Frontal cortex (tissue), 4 donors: ENCODE measurements around the gene NHSL2. TPM values are rescaled to one million over a fixed set of nuclear protein-coding genes. Genes with fewer than 3 reads are reported as not detected.
"Not testable (repeated sequence)": the region's sequence is repeated elsewhere in the genome, so short reads cannot be mapped to it uniquely, and the experiment has no call there.

Source experiments
- DNase-seq, 2 donors: peaks; one replicate each; pipeline ENCODE4 v3.0.0; 2012; ENCODE audit warnings: low spot score in 2 of 2
- FAIRE-seq: peaks from 2 replicates; lab custom pipeline; 2012; peaks lifted over from hg19 to GRCh38; lab: Jason Lieb, UNC
- total RNA-seq: library from RNA; depleted of rRNA; stranded (reverse); fragments of >200 nt; gene quantifications from one replicate; pipeline ENCODE4 v1.2.3, GENCODE V29; 2014
- donor health status: control.
- donor health status: control.
- donor health status: control.

NHSL2 gene
- total RNA-seq, 1 donor from 2014 or later = 0.82 TPM

DNA sequence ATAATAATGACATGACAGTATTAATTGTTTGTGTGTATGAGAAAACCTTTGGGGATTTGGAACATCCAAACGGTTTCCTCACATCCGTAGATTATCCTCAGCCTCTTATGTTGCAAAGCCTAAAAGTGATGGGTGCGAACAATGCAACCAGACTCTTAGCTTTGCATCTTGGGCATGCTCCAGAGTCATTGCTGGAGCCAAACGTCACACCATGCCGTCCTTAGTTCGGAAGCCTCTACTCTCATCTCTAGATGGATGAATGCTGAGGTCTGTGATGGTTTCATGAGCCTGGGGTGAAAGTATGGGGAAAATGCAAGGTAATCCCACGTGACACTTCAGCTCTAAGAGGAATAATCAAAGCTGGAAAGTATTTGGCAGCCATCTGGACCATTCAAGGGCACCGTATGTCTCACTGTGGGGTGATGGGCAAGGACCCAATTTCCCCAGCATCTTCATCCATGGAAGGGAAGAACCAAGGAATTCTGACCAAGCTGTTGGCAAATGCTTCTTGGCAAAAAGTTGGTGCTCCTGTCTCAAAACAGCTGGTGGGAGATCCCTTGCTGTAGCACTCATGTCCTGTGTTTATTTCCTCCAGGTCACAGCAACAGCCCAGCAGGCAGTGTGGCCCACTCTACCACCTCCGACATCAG, 227.3 kb downstream of the NHSL2 start:
- no peak for FAIRE-seq
- DNase-seq = no peak

DNA sequence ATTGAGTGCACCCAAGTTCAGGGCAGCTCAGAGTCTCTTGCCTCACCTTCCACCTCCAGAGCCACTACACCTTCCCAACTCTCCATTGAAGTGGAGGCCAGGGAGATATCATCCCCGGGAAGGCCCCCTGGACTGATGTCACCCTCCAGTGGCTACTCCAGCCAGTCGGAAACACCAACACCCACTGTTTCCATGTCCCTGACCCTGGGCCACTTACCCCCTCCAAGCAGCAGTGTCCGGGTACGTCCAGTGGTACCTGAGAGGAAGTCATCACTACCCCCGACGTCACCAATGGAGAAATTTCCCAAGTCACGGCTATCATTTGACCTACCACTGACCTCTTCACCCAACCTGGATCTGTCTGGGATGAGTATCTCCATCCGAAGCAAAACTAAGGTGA, 228.9 kb downstream of the NHSL2 start:
- DNase-seq = no peak
- FAIRE-seq = no peak

DNA sequence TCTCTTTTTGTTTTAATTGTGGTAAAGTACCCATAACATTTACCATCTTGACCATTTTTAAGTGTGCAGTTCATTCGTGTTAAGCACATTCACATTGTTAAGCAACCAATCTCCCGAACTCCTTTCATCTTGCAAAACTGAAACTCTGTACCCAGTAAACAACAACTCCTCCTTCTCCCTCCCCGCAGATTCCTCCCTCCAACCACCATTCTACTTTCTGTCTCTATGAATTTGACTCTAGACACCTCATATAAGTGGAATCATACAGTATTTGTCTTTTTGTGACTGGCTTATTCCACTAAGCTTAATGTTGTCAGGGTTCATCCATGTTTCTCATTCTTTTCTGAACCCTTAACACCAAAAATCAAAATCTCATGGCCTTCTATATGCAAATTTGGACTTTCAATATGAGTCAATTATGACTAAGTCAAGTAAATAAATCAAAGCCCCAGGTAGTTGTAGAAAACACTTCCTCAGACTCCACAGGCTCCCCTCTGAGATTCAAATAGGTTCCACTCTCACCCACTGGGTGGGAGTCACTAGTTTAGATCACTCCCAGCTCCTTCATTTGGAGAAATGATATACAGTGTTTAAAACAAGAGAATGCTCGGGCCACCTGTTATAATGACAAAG, 230.8 kb downstream of the NHSL2 start:
- FAIRE-seq = no peak

DNA sequence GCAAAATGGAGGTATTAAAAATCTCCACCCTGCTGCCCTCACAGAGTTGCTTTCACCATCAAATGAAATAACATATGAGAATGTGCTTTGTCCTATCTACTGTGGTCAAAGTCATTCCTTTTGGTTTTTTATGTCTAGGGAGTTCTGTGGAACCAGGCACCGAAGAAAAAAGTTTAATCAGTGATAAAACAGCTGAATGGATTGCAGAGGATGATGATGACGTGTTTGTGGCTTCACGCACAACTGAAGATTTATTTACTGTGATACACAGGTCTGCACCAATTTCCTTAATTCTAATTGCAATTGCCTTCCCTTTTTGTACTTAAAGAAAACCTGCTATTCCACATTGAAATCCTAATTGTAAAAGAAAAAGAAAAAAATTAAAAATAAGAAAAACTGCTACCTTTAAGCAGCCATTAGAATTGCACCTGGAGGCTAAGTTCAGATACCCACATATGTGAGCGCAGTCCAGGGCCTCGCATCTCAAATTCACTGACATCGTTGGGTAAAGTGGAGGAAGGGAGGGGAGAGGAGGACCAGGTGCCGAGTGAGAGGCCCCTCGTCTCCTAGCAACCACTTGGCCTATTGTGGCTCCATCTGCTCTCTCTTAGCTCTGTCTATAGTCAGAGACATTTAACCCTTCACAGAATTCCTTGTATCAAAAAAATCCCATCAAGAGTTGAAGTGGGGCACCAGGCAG, 231.6 kb downstream of the NHSL2 start:
- FAIRE-seq (no peak), DNase-seq (no peak)

More for the DNA sequence above, 230.8 kb downstream of the NHSL2 start:
- DNase-seq = no peak

DNA sequence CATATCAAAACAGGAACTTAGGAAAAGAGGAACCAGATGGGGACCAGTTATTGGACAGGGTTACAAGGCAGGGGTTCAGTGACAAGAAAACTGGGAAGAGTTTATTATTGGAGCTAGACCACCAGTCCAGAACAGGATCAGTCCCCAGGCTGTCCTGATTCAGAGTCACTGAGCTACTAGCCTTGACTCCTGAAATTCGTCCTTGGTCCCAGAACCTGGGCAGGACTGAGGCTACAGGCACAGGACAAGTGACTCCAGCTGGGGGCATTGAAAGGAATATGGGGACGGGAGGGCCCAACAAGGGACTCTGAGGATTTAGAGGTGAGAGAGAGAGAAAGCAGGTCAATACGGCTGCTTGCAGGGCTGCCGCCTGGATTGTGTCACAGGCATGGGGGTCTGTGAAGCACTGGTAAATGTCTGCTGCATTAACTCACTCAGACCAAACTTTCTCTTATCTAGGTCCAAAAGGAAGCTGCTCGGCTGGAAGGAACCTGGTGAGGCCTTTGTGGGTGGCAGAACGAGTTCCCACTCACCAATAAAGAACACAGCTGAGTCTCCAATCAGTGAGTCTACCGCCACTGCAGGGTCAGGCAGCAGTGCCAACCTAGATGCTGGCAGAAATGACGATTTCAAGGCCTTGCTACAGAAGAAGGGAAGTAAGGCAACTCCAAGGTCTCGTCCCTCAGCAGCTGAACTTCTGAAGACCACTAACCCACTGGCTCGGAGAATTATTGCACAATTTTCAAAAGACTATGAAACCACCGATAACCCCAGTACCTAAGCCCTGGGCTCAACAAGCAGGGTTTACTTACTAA, 232.4 kb downstream of the NHSL2 start:
- no peak for DNase-seq
- no peak for FAIRE-seq

DNA sequence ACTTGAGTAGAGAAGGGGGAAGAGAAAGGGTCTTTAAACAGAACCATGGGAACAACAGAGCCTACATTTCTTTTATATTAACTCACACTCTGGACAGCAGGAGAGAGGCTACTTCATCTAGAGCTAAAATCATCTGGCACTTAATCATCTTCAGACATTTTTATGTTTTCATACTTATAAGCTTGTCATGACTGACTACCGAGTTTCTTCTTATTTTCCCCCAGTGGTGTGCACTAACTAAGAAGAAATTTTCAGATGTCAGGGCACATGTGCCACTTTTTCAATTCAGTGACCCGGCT, 232.9 kb downstream of the NHSL2 start:
- no peak for FAIRE-seq
- no peak for DNase-seq

DNA sequence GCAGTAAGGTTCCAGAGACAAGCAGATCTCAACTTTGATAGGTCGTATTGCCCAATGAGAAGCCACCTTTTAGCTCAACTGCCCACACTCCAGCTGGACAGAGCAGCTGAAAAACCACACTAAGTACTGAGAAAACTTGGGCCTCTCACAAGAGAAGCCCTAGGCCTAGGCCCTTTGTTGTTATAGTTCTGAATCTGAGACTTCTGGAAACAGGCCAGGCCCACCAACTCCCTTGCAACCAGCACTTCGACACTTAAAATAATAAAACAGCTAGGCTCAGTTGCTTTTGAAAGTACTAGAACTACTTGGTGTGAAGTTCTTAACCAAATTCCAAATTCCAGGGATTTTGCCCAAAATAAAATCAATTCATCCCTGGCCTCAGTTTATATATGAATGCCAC, 234.5 kb downstream of the NHSL2 start:
- DNase-seq = no peak
- no peak for FAIRE-seq

DNA sequence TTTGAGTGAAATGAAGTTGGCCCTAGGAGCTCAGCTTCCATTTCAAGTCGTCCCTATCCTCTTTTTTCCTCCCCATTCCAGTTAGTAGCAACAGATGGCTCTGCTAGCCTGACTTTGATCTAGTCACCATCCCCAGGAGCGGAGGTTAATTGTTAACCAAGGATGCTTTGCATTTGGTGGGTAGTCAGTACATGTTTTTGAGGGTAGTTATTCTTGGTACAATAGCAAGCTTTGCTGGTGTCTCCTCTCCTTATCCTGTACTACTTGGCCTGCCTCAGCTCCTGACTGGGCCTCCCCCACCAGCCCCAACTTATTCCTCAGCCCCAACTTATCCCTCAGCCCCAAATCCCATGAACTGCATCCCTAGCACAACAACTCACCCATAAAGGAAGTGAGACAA, 235.9 kb downstream of the NHSL2 start:
- no peak for FAIRE-seq
- DNase-seq = no peak

DNA sequence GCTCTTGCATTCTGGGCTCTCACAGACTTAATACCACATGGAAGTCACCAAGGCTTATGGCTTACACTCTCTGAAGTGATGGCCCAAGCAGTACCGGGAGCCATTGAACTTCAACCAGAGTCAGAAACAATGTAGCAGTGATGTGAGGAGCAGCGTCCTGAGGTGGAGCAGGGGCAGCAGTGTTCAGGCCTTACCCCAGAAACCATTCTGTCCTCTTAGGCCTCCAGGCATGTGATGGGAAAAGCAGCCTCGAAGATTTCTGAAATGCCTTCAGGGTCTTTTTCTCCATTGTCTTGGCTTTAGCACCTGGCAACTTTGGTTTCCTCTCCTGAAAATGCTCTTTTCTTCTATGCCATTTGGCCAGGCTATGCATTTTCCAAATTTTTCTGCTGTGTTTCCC, 248.1 kb downstream of the NHSL2 start:
- FAIRE-seq = no peak
- DNase-seq = no peak

DNA sequence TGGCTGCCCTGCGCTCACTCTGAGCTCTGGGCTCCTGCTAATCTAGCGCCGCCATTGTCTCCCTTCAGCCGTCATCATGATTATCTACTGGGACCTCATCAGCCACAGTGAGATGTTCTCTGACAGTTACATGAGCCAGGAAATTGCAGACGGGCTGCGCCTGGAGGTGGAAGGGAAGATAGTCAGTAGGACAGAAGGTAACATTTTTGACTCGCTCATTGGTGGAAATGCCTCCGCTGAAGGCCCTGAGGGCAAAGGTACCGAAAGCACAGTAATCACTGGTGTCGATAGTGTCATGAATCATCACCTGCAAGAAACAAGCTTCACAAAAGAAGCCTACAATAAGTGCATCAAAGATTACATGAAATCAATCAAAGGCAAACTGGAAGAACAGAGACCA, 249.1 kb downstream of the NHSL2 start:
- no peak for FAIRE-seq
- DNase-seq = no peak

DNA sequence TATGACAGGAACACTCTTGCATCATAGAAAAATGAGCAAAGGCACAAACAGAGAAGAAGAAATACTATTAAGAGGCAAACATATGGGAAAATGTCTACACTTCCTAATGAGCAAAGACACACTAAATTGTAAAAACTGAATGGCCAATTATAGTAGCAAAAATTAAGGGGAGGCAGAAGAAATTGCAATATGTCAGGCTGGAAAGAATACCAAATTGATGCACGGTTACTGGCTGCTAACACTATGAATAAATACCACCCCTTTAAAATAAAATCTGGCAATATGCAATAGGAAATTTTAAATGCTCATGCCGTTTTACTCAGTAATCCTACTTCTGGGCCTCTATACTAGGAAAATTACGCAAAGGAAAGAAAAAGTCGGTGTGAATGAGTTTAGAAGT, 254.9 kb downstream of the NHSL2 start:
- FAIRE-seq (no peak), DNase-seq (no peak)

DNA sequence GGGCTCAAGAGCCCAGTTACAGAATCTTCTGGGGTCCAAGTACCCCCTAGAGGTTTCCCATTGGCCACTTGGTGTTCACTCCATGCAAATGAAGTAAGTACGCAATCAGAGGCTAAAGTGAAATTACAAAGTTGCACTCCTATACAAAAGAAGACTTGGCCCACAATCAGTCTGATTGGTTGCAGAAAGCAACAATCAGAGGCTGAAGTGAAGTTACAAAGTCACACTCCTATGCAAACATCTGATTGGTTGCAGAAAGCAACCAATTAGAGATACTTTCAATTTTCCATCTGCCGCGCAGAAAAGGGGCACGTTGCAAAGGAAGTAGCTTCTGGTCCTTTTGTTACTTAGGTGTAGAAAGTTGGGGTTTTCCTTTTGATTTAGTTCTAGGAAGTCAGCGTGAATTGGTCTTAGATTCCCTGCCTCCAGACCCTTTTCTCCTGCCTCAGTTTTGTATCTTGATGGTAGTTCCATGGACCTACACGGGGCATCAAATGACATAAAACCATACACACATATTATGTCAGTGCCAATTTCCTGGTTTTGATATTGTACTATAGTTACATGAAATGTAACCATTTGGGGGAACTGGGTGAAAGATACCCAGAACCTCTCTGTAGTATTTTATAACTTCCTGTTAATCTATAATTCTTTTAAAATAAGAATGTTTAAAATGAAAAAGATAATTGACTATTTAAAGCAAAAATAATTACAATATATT, 258.5 kb downstream of the NHSL2 start:
- DNase-seq (no peak), FAIRE-seq (no peak)

DNA sequence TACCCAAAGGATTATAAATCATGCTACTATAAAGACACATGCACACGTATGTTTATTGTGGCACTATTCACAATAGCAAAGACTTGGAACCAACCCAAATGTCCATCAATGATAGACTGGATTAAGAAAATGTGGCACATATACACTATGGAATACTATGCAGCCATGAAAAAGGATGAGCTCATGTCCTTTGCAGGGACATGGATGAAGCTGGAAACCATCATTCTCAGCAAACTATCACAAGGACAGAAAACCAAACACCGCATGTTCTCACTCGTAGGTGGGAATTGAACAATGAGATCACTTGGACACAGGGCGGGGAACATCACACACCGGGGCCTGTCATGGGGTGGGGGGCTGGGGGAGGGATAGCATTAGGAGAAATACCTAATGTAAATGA, 265.6 kb downstream of the NHSL2 start:
- FAIRE-seq, DNase-seq: not testable (repeated sequence)

DNA sequence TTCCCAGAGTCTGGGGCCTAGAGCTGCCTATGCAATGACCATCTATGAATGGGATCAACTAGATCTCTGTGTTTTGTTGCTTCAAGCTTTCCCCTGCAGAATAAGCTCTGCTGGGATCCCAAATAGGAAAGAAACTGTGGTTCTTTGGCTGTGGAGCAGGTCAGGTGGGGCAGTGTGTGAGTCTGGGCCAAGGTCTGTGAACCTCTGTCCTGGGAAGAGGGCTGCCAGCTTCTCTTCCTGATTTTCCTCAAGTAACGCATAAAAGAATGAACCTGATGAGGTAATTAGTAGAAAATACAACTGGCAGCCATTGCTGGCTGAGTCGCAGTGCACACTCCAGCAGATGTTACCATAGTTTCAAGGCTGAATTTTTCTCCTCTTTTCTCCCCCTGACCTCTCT, 266.3 kb downstream of the NHSL2 start:
- FAIRE-seq (no peak), DNase-seq (no peak)

DNA sequence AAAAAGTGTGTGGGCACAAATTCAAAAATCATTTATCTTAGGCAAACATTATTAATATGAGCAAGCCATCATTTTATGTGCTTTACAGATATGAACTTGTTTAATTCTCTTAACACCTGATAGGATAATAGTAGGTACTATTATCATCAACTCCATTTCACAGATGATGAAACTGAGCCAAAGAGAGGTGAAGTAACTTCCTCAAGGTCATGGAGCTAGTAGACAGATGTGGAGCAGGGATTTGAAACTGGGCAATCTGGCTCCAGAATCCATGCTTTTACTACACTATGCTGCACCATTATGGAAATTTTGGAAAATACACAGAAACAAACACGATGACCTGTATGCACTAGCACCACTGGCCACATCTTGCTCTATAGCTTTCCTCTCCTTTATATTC, 269.9 kb downstream of the NHSL2 start:
- FAIRE-seq (no peak), DNase-seq (no peak)

DNA sequence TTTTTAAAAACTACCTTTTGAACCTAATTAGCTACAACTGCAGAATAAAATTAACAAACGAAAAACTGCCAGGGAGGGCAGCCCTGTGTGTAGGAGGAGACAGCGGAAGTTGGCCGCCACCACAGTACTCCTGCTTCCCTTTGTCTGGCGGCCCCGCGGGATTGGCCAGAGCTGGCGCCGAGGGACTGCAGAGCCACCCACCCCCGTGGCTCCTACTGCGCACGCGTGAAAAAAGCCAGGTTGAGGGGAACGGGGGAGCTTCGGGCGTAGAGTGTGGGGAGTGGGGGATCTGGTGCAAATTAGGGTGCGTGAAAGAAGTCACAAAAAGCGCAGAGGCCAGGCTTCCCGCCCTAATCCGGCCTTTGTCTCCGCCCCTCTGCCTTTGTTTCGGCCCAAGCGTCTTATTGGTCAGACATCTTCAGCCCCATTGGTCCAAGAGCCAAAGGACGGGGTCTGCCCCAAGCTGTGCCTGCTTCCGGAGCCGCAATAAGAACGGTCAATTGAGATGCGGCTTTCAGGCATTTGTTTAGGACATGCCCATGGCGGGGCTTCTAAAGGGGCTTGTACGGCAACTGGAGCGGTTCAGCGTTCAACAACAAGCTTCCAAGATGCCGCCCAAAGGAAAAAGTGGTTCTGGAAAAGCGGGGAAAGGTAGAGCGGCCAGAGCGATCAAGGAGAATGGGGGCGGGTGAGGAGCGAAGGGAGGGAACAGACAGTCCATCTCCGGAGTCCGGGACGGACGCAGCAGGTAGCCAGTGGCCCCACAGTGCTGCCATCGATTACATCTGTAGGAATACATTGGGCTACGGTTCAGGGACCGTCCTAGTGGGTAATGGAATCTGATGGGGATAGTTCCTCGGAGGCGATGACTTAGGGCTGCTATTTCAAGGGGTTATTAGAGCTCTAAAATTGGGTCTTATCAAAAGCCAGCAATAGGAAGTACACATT, 270.8 kb downstream of the NHSL2 start, which contains the start of gene PIN4:
TSS of gene PIN4 (plus strand) at position 580 of the 948 bp plus-strand sequence. CDS start at position 609, 29 bp downstream.
- peak; percentile 31 for FAIRE-seq

DNA sequence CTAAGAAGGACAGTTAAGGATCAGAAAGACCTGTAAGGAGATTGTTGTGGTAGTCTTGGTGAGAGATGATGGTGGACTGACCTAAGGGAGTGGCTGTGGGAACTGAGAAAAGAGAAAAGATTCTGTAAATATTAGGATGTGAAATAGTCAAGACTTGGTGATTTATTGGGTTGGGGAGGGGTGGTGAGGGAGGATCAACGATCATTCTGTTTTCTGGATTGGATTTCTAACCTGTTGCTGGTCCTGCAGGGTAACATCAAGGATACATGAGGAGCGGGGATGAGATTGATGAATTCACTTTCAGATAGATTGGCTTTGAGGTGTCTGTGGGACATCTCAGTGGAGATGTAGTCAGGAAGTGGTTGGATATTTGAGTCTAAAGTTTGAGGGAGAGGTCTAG, 272.3 kb downstream of the NHSL2 start:
- FAIRE-seq (no peak), DNase-seq (no peak)

More for the DNA sequence above, 270.8 kb downstream of the NHSL2 start, which contains the start of gene PIN4:
- DNase-seq = peak; percentile 72 to 79

DNA sequence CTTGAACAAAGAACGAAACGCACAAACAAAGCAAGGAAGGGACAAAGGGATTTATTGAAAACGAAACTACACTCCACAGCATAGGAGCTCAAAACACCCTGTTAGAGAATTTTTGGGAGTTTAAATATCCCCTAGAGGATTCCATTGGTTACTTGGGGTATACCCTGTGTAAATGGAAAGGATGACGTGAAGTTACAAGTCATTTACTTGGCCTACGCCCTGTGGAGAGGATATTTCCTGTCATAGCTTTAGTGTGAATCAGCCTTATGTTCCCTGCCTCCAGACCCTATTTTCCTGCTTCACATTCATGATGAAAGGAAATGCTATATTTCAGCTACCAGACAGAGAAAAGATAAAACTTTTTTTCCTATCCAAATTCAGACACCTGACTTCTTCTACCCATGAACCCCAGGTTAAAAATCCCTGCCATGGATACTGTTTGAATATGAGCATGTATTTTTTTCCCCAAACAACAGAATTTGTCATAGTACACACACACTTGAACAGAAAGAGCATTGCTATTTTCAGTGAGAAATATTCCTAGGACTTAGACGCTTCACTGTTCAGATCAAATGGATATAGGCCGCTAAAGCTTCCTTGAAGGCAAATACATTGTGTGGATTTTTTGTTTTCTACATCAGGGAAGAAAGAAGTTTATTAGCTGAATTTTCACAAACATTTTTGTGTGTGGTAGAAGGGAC, 291.3 kb downstream of the NHSL2 start:
- no peak for FAIRE-seq
- DNase-seq = no peak
